Measurements from ENCODE around the gene KIF3B. TPM values are rescaled to one million over a fixed set of nuclear protein-coding genes. Genes with fewer than 3 reads are reported as not detected.
"Not testable (repeated sequence)": the region's sequence is repeated elsewhere in the genome, so short reads cannot be mapped to it uniquely, and the experiment has no call there.

The KIF3B gene
- total RNA-seq, 1 donor from 2014 or later, result 29.0 TPM

DNA sequence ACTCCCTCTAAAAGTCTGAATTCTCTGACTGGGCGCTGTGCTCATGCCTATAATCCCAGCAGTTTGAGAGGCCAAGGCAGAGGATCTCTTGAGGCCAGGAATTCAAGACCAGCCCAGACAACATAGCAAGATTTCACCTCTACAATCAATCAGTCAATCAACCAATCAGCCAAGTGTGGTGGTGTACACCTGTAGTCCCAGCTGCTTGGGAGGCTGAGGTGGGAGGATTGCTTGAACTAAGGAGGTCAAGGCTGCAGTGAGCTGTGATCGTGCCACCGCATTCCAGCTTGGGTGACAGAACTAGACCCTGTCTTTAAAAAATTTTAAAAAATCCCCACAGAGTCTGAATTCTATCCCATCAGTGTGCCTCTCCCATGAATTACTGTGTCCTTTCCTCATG lies 37.9 kb downstream of the KIF3B start:
- TF ChIP-seq, protein P1, sequence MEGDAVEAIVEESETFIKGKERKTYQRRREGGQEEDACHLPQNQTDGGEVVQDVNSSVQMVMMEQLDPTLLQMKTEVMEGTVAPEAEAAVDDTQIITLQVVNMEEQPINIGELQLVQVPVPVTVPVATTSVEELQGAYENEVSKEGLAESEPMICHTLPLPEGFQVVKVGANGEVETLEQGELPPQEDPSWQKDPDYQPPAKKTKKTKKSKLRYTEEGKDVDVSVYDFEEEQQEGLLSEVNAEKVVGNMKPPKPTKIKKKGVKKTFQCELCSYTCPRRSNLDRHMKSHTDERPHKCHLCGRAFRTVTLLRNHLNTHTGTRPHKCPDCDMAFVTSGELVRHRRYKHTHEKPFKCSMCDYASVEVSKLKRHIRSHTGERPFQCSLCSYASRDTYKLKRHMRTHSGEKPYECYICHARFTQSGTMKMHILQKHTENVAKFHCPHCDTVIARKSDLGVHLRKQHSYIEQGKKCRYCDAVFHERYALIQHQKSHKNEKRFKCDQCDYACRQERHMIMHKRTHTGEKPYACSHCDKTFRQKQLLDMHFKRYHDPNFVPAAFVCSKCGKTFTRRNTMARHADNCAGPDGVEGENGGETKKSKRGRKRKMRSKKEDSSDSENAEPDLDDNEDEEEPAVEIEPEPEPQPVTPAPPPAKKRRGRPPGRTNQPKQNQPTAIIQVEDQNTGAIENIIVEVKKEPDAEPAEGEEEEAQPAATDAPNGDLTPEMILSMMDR (IDR thresholded peaks at IDR 0.05), result no peak
- Histone ChIP-seq H3K9me3 (no peaks in the 10 kb centered on the region), H3K4me1 (no peaks in the 10 kb centered on the region), H3K27me3 (no peaks in the 10 kb centered on the region), H3K4me3 (no peak overlapping the region), H3K36me3 (peaks cover 46% of the 10 kb centered on the region), H3K27ac (no peak overlapping the region)
- no peak for ATAC-seq
- intact Hi-C loops (cut with DNase I), result no loop called here
- DNase-seq, result no peak

DNA sequence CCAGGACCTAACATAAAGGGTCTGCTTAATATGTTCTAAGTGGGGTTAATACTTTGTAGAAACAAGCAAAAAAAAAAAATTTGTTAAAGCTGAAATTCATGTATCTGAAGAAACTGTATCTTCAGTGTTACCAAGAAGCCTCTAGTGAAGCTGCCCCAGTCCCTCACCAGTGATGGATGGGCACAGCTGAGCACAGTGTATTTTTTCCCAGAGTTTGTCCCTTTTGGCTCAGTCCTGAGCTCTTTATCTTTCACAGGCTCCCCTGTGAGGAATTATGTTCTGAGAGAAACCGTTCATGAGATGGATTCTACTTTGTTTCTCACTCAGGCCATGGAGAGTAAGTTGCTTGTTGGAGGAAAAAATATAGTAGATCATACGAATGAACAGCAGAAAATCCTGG lies 38.4 kb downstream of the KIF3B start:
- DNase-seq, result no peak

DNA sequence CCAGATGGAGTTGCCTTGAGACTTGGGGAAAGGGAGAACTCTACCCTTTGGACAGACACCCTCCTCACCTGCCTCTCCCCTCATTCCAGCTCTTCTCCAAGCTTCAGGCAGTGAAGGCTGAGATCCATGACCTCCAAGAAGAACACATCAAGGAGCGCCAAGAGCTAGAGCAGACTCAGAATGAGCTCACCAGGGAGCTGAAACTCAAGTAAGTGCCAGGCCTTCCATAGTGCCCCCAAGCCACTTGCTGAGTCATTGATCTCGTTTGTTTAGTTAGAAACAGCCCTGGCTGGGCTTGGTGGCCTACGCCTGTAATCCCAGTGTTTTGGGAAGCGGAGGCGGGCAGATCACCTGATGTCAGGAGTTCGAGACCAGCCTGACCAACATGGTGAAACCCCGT lies 39.2 kb downstream of the KIF3B start:
- Histone ChIP-seq H3K4me3 (no peak overlapping the region), H3K4me1 (no peaks in the 10 kb centered on the region), H3K27ac (no peak overlapping the region), H3K9me3 (no peaks in the 10 kb centered on the region), H3K36me3 (peaks cover 38% of the 10 kb centered on the region), H3K27me3 (no peaks in the 10 kb centered on the region)
- intact Hi-C loops (cut with DNase I), result no loop called here
- DNase-seq (no peak), ATAC-seq (no peak)
- TF ChIP-seq, protein P1 (IDR thresholded peaks at IDR 0.05), result no peak

More for the DNA sequence above, 38.4 kb downstream of the KIF3B start:
- no peak for ATAC-seq
- no peak overlapping the region for H3K4me3 ChIP-seq
- TF ChIP-seq, protein P1 (IDR thresholded peaks at IDR 0.05), result no peak
- no peaks in the 10 kb centered on the region for H3K27me3 ChIP-seq
- H3K36me3 ChIP-seq, result peaks cover 41% of the 10 kb centered on the region
- intact Hi-C loops (cut with DNase I), result no loop called here
- H3K27ac ChIP-seq, result no peak overlapping the region
- H3K9me3 ChIP-seq, result no peaks in the 10 kb centered on the region
- H3K4me1 ChIP-seq, result no peaks in the 10 kb centered on the region

DNA sequence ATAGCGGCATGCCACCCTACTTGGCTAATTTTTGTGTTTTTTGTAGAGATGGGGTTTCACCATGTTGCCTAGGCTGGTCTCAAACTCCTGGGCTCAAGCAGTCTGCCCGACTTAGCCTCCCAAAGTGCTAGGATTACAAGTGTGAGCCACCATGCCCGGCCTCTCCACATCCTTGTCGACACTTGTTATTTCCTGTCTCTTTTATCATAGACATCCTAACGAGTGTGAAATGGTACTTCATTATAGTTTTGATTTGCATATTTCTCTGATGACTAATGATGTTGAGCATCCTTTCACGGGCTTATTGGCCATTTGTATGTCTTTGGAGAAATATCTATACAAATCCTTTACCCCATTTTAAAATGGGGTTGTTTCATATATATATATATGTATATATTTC lies 41.6 kb downstream of the KIF3B start:
- ATAC-seq (no peak), DNase-seq (no peak)
- Histone ChIP-seq H3K4me3 (no peak overlapping the region), H3K9me3 (no peaks in the 10 kb centered on the region), H3K4me1 (no peaks in the 10 kb centered on the region), H3K36me3 (peaks cover 28% of the 10 kb centered on the region), H3K27me3 (no peaks in the 10 kb centered on the region), H3K27ac (no peak overlapping the region)
- intact Hi-C loops (cut with DNase I), result no loop called here
- TF ChIP-seq, protein P1 (IDR thresholded peaks at IDR 0.05), result no peak

DNA sequence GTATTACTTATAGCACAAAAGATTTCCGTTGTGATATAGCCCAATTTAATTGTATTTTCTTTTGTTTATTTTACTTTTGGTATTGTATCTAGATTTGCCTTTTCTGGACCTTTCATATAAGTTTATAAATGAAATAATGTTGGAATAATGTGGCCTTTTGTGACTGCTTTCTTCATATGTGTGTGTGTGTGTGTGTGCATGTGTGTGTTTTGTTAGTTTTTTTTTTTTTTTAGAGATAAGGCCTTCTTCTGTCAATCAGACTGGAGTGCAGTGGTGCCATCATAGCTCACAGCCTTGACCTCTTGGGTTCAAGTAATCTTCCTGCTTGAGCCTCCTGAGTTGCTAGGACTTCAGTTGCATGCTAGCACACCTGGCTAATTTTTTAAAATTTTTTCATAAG lies 42.9 kb downstream of the KIF3B start:
- Histone ChIP-seq H3K36me3 (peaks cover 28% of the 10 kb centered on the region), H3K27ac (no peak overlapping the region), H3K4me1 (no peaks in the 10 kb centered on the region), H3K9me3 (no peaks in the 10 kb centered on the region), H3K4me3 (no peak overlapping the region), H3K27me3 (no peaks in the 10 kb centered on the region)
- intact Hi-C loops (cut with DNase I), result no loop called here
- ATAC-seq (no peak), DNase-seq (no peak)
- TF ChIP-seq, protein P1 (IDR thresholded peaks at IDR 0.05), result no peak

DNA sequence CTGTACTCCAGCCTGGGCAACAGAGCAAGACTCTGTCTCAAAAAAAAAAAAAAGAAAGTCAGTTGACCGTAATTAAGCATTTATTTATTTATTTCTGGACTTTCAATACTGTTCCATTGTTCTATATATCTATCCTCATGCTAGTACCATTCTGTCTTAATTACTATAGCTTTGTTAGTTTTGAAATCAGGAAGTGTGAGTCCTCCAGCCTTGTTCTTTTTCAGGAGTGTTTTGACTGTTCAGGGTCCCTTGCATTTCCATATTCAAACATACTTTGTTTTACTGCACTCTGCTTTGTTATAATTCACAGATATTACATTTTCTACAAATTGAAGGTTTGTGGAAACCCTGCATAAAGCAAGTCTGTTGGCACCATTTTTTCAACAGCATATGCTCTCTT lies 43.9 kb downstream of the KIF3B start:
- H3K36me3 ChIP-seq, result peaks cover 24% of the 10 kb centered on the region
- TF ChIP-seq, protein P1 (IDR thresholded peaks at IDR 0.05), result no peak
- H3K4me1 ChIP-seq, result peaks cover 1% of the 10 kb centered on the region
- intact Hi-C loops (cut with DNase I), result no loop called here
- no peak overlapping the region for H3K4me3 ChIP-seq
- H3K27me3 ChIP-seq, result no peaks in the 10 kb centered on the region
- DNase-seq (no peak), ATAC-seq (no peak)
- no peak overlapping the region for H3K27ac ChIP-seq
- H3K9me3 ChIP-seq, result no peaks in the 10 kb centered on the region

DNA sequence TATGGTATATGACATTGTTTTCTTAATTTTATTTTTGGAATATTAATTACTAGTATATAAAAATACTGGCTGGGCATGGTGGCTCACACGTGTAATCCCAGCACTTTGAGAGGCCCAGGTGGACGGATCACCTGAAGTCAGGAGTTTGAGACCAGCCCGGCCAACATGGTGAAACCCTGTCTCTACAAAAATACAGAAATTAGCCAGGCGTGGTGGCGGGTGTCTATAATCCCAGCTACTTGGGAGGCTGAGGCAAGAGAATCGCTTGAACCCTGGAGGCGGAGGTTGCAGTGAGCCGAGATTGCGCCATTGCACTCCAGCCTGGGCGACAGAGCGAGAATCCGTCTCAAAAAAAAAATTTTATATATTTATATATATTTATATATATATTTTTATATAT lies 44.8 kb downstream of the KIF3B start:
- peaks cover 25% of the 10 kb centered on the region for H3K36me3 ChIP-seq
- H3K4me3 ChIP-seq; ATAC-seq; H3K9me3 ChIP-seq; H3K27me3 ChIP-seq; H3K27ac ChIP-seq; DNase-seq; H3K4me1 ChIP-seq; intact Hi-C loops (cut with DNase I): not testable (repeated sequence)

DNA sequence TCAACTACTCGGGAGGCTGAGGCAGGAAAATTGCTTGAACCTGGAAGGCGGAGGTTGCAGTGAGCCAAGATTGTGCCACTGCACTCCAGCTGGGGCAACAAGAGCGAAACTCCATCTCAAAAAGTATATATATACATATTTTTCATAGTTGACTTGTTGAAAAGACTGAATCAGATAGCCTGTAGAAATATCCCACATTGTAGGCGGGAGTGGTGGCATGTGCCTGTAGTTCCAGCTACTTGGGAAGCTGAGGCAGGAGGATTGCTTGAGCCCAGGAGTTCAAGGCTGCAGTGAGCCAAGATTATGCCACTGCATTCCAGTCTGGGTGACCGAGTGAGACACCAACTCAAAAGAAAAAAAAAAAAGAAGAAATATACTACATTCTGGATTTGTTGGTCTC lies 46.3 kb downstream of the KIF3B start:
- H3K27ac ChIP-seq; H3K4me1 ChIP-seq; ATAC-seq; H3K27me3 ChIP-seq; H3K4me3 ChIP-seq; H3K9me3 ChIP-seq; DNase-seq; intact Hi-C loops (cut with DNase I): not testable (repeated sequence)
- peaks cover 15% of the 10 kb centered on the region for H3K36me3 ChIP-seq

Measured in upper lobe of right lung (tissue), 1 donor.